Heart right ventricle (tissue), 16 donors: ENCODE results near the gene SGO2. TPM values are rescaled to one million over a fixed set of nuclear protein-coding genes. Genes with fewer than 3 reads are reported as not detected.

Source experiments
- ATAC-seq, 8 donors: fragments of 200-7000 bp; cut with Tn5 transposase; one replicate each; pipeline ENCODE4 v1.9.1; 2020; ENCODE audit warnings: mild to moderate bottlenecking in 8 of 8, moderate library complexity in 8 of 8, moderate number of reproducible peaks in 1 of 8
- DNase-seq, 2 donors: peaks; one replicate each; pipeline ENCODE4 v3.0.0-alpha.2; 2020
- H3K27ac ChIP-seq, 10 donors: fragments of 200-600 bp; sonication (generic) in 2 of 10; one replicate each; pipeline versions ENCODE4 v1.5.0 to v1.8.0; 2020 to 2022; ENCODE audit warnings: mild to moderate bottlenecking in 3 of 10
- H3K27me3 ChIP-seq, 7 donors: fragments of 200-600 bp; one replicate each; pipeline ENCODE4 v1.8.0; 2021 to 2022; ENCODE audit warnings: mild to moderate bottlenecking in 2 of 7
- H3K36me3 ChIP-seq, 9 donors: fragments of 200-600 bp; sonication (generic) in 1 of 9; one replicate each; pipeline versions ENCODE4 v1.5.0 to v1.8.0; 2020 to 2022; ENCODE audit warnings: mild to moderate bottlenecking in 2 of 9
- H3K4me1 ChIP-seq, 9 donors: fragments of 200-600 bp; sonication (generic) in 1 of 9; one replicate each; pipeline versions ENCODE4 v1.5.0 to v1.8.0; 2020 to 2022; ENCODE audit warnings: mild to moderate bottlenecking in 4 of 9
- H3K4me3 ChIP-seq, 10 donors: fragments of 200-600 bp; sonication (generic) in 2 of 10; one replicate each; pipeline versions ENCODE4 v1.5.0 to v1.8.0; 2020 to 2022; ENCODE audit warnings: mild to moderate bottlenecking in 7 of 10, moderate library complexity in 2 of 10
- H3K9me3 ChIP-seq, 11 donors: fragments of 200-600 bp in 10 of 11; sonication (generic) in 2 of 11; one replicate each; pipeline versions ENCODE4 v1.5.0 to v1.8.0; 2013 to 2022; ENCODE audit warnings: mild to moderate bottlenecking in 2 of 11, control low read depth in 1 of 11, moderate library complexity in 1 of 11
- WGBS, 2 donors: extraction: QIAGEN DNeasy Blood & Tissue Kit; methylation state at CpG; one replicate each; pipeline ENCODE4 v1.1.7; 2013; ENCODE audit warnings: inconsistent platforms in 1 of 2; 5-methylcytosine and 5-hydroxymethylcytosine counted together
- intact Hi-C, 10 donors: fragments of 100-400 bp; cut with DNase I; formaldehyde crosslinking; loops; one replicate each; pipeline versions ENCODE4 v1.11.1 to v1.14.2; 2022
- polyA plus RNA-seq, 2 donors: library from polyadenylated mRNA; stranded (reverse); fragments of 200-250 nt; gene quantifications; one replicate each; pipeline ENCODE4 v1.2.3, GENCODE V29; 2013
- total RNA-seq, 10 donors: library from RNA; stranded (reverse); fragmentation: NEBNext Ultra II Directional in 3 of 10; extraction: Animal tissue kit (Norgen Biotek cat#: 25700) in 3 of 10; gene quantifications; one replicate each; pipeline versions ENCODE4 v1.2.1 to v1.2.4, GENCODE V29; 2021 to 2023
- TF ChIP-seq, protein P1 (sequence below), 9 donors: fragments of 200-600 bp; sonication (generic) in 2 of 9; IDR thresholded peaks; one replicate each; pipeline versions ENCODE4 v1.5.0 to v1.8.0; 2021 to 2022; ENCODE audit warnings: antibody characterized with exemption in 9 of 9, mild to moderate bottlenecking in 5 of 9, moderate library complexity in 1 of 9
- donor health status: Arrhythmogenic right ventricular cardiomyopathy.
- donor health status: ischemic (EF 13 %, LVEDD 7.1; RV severe dilation, severe dysfunction).
- donor health status: healthy with polysubstance abuse.
- donor health status: DM: no; HTN: yes; CAD: no.
- donor health status: DM: no; HTN: no; CAD: no.
- donor health status: ischemic (EF 25% LVEDD 6.9; RV normal size, moderate dysfunction).
- donor health status: ischemic (EF 25% LVEDD 5.7; RV mildly dilated, moderate dysfunction).
- donor health status: healthy.
- donor health status: DM: yes; HTN: yes; CAD: no.
- donor health status: Ischemic cardiomyopathy.
- donor health status: ischemic (EF 35%, LVEDD 5.7; RV mildly dilated, moderate dysfunction).
- donor health status: nonischemic (EF 11% LVEDD 7.7; RV severe dilation, severe dysfunction).
- donor health status: DM: yes; HTN: yes; CAD: no.
- donor health status: PGD.
- donor health status: ischemic (EF 29% LVEDD 5.4; RV normal size, mild dysfunction).
- donor health status: nonischemic (EF 23%, LVEDD 6.1; RV moderate dilation, normal function).

SGO2 gene
- total and polyA plus RNA-seq, 12 donors, result 0.59 to 2.9 (median 1.1) TPM

DNA sequence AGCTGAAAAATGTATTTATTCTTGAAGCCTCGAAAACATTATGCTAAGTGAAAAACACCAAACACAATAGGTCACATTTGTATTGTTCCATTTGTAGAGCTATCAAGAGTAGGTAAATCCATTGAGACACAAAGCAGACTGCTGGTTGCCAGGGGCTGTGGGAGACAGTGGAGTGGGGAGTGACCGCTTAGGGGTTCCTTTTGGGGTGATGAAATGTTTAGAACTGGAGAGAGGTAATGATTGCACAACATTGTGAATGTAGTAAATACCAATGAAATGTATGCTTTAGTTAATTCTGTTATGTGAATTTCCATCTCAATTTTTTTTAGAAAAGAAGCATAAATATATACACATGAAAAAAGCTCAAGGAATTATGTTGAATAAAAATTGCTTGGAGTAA is 32.0 kb upstream of the SGO2 start:
- Histone ChIP-seq H3K27me3 (no peaks in the 10 kb centered on the region), H3K9me3 (no peaks in the 10 kb centered on the region), H3K27ac (no peak overlapping the region), H3K36me3 (peaks cover 0 to 100% (median 40%) of the 10 kb centered on the region in 9 donors), H3K4me3 (no peak overlapping the region), H3K4me1 (no peaks in the 10 kb centered on the region)
- intact Hi-C loops, result no loop called here
- 94 to 98% methylated on average over 2 of the region's 2 CpGs for WGBS, 2 donors
- TF ChIP-seq, protein P1, sequence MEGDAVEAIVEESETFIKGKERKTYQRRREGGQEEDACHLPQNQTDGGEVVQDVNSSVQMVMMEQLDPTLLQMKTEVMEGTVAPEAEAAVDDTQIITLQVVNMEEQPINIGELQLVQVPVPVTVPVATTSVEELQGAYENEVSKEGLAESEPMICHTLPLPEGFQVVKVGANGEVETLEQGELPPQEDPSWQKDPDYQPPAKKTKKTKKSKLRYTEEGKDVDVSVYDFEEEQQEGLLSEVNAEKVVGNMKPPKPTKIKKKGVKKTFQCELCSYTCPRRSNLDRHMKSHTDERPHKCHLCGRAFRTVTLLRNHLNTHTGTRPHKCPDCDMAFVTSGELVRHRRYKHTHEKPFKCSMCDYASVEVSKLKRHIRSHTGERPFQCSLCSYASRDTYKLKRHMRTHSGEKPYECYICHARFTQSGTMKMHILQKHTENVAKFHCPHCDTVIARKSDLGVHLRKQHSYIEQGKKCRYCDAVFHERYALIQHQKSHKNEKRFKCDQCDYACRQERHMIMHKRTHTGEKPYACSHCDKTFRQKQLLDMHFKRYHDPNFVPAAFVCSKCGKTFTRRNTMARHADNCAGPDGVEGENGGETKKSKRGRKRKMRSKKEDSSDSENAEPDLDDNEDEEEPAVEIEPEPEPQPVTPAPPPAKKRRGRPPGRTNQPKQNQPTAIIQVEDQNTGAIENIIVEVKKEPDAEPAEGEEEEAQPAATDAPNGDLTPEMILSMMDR (IDR thresholded peaks at IDR 0.05), result no peak
- ATAC-seq (no peak), DNase-seq (no peak)

DNA sequence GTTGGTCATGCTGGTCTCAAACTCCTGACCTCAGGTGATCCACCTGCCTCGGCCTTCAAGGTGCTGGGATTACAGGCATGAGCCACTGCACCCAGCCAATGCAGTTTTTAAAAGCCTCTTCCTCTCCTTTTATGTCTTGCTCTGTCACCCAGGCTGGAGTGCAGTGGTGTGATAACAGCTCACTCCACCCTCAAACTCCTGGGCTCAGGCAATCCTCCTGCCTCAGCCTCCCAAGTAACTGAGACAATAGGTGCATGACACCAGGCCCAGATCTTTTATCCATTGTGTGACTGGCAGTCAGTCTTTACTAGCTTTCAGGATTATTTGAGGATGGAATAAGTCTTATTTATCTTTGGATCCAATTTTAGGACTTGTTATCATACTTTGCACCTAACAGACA is 29.3 kb upstream of the SGO2 start:
- intact Hi-C loops, result no loop called here
- no peaks in the 10 kb centered on the region for H3K9me3 ChIP-seq
- no peak overlapping the region for H3K27ac ChIP-seq
- no peaks in the 10 kb centered on the region for H3K4me1 ChIP-seq
- TF ChIP-seq, protein P1 (IDR thresholded peaks at IDR 0.05), result no peak
- ATAC-seq (no peak), DNase-seq (no peak)
- peaks cover 0 to 77% (median 27%) of the 10 kb centered on the region in 9 donors for H3K36me3 ChIP-seq
- H3K4me3 ChIP-seq, result no peak overlapping the region
- 95 to 100% methylated on average over 1 of the region's 1 CpG for WGBS, 2 donors
- no peaks in the 10 kb centered on the region for H3K27me3 ChIP-seq

DNA sequence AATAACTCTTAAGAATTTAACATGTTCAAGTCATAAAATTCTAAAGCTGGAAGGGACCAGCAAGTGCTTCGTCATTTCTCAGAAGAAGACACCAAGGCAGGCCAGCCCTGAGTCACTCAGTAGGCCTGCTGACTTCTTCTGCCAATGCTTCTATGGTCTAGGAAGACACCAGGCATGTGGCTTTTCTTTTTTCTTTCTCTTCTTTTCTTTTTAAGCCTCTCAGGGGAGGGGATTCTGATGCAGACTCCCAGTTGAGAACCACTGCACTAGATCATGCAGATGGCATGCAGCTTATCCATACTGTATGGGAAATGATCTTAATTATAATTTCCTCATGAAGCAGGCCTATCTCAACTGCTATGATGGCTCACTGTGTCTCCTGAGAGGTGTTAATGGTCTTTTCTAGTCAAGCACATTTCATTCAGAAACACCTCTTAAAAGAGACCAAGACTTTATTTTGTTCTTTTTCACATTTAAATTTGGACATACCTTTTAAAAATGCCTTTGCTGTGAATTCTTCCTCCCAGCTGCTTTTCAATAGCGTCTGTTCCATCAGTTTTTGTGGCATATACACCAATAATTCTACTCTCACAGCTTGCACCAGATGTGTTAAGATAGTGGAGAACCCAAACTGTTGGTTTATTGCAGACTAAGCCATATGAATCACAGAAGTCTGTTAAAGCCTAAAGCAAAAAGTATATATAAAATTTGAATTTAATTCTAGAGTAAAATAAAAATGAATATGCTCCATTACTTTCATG is 27.4 kb upstream of the SGO2 start:
- WGBS, 2 donors, result 91 to 93% methylated on average over 2 of the region's 2 CpGs
- peaks cover 0 to 76% (median 22%) of the 10 kb centered on the region in 9 donors for H3K36me3 ChIP-seq
- H3K27ac ChIP-seq, result no peak overlapping the region
- no peak overlapping the region for H3K4me3 ChIP-seq
- no peaks in the 10 kb centered on the region for H3K9me3 ChIP-seq
- intact Hi-C loops, result no loop called here
- no peaks in the 10 kb centered on the region for H3K27me3 ChIP-seq
- DNase-seq (no peak), ATAC-seq (no peak)
- TF ChIP-seq, protein P1 (IDR thresholded peaks at IDR 0.05), result no peak
- no peaks in the 10 kb centered on the region for H3K4me1 ChIP-seq

DNA sequence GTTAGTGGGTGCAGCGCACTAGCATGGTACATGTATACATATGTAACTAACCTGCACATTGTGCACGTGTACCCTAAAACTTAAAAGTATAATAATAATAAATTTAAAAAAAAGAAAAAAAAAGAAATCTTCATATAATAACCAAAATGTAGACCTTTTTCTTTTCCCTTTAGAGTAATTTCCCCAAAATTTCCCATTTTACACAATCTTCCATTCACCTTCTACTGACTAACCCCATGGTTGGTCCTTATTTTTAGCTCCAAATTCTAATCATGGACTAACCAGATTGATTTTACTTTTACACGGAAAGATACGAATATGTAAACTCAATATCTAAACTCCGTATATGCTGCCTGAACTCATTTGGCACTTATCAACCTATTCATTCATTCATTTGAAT is 23.8 kb upstream of the SGO2 start:
- Histone ChIP-seq H3K27me3 (no peaks in the 10 kb centered on the region), H3K36me3 (peaks cover 0 to 74% (median 20%) of the 10 kb centered on the region in 9 donors), H3K9me3 (no peaks in the 10 kb centered on the region), H3K4me3 (no peak overlapping the region), H3K27ac (no peak overlapping the region), H3K4me1 (no peaks in the 10 kb centered on the region)
- DNase-seq (no peak), ATAC-seq (no peak)
- intact Hi-C loops, result loop anchor here in 1 of 10 donors (10.0 kb wide), 1 partner anchor 203 kb away; no protein-coding TSS in a partner anchor
- TF ChIP-seq, protein P1 (IDR thresholded peaks at IDR 0.05), result no peak
- WGBS, 2 donors, result 98 to 99% methylated on average over 5 of the region's 5 CpGs
